Lung (tissue), 12 donors: Measurements from ENCODE around the gene AGAP2. TPM values are rescaled to one million over a fixed set of nuclear protein-coding genes. Genes with fewer than 3 reads are reported as not detected.

Experiments used
- ATAC-seq: fragments of 200-7000 bp; cut with Tn5 transposase; one replicate; pipeline ENCODE4 v1.9.1; 2020; ENCODE audit warnings: moderate number of reproducible peaks; ENCODE audit not compliant: insufficient read depth, low FRiP score
- DNase-seq, 3 donors: peaks; one replicate each; pipeline ENCODE4 v3.0.0-alpha.2; 2013 to 2017
- H3K27ac ChIP-seq, 2 donors: one replicate each; pipeline ENCODE4 v1.5.1; 2013; ENCODE audit warnings: mild to moderate bottlenecking in 2 of 2, moderate library complexity in 2 of 2, control low read depth in 1 of 2, inconsistent platforms in 1 of 2, low read depth in 1 of 2, low read length in 1 of 2
- H3K27me3 ChIP-seq, 3 donors: one replicate each; pipeline ENCODE4 v1.5.1; 2013; ENCODE audit warnings: low read length in 2 of 3; ENCODE audit not compliant: control insufficient read depth in 3 of 3, insufficient read depth in 3 of 3
- H3K36me3 ChIP-seq, 4 donors: one replicate each; pipeline ENCODE4 v1.5.1; 2013; ENCODE audit warnings: low read length in 4 of 4, mild to moderate bottlenecking in 1 of 4, moderate library complexity in 1 of 4; ENCODE audit not compliant: control insufficient read depth in 4 of 4, insufficient read depth in 4 of 4
- H3K4me1 ChIP-seq, 5 donors: one replicate each; pipeline ENCODE4 v1.5.1; 2013; ENCODE audit warnings: low read length in 5 of 5, mild to moderate bottlenecking in 2 of 5, moderate library complexity in 1 of 5; ENCODE audit not compliant: control insufficient read depth in 5 of 5, insufficient read depth in 5 of 5
- H3K4me3 ChIP-seq: one replicate; pipeline ENCODE4 v1.5.1; 2013; ENCODE audit warnings: mild to moderate bottlenecking, control low read depth, moderate library complexity
- H3K9ac ChIP-seq, 2 donors: one replicate each; pipeline ENCODE4 v1.5.1; 2013; ENCODE audit warnings: low read length in 2 of 2, control low read depth in 1 of 2; ENCODE audit not compliant: insufficient read depth in 1 of 2
- H3K9me3 ChIP-seq, 4 donors: one replicate each; pipeline ENCODE4 v1.5.1; 2013; ENCODE audit warnings: low read length in 3 of 4, mild to moderate bottlenecking in 1 of 4, moderate library complexity in 1 of 4; ENCODE audit not compliant: control insufficient read depth in 4 of 4, insufficient read depth in 3 of 4
- WGBS, 2 donors: extraction: QIAGEN DNeasy Blood & Tissue Kit; methylation state at CpG; one replicate each; pipeline ENCODE4 v1.1.7; 2013; 5-methylcytosine and 5-hydroxymethylcytosine counted together
- polyA plus RNA-seq, 2 donors: library from polyadenylated mRNA; stranded (reverse); fragments of 200-250 nt; gene quantifications; one replicate each; pipeline ENCODE4 v1.2.1, GENCODE V29; 2013
- total RNA-seq, 2 donors: library from RNA; depleted of rRNA in 1 of 2; stranded (reverse); fragments of >200 nt in 1 of 2; gene quantifications; one replicate each; pipeline ENCODE4 v1.2.1, GENCODE V29; 2014 to 2021
- TF ChIP-seq, protein P1 (sequence below): IDR thresholded peaks from 2 replicates; pipeline ENCODE4 v1.5.1; 2012; ENCODE audit warnings: mild to moderate bottlenecking; ENCODE audit errors: control extremely low read depth, extremely low read depth
- donor health status: control.
- donor health status: control.
- donor health status: Bipolar disorder and iron deficiency.
- donor health status: healthy.
- donor health status: DM: yes; HTN: yes; CAD: no.

The AGAP2 gene
- total and polyA plus RNA-seq, 4 donors, result 1.4 to 4.8 (median 3.0) TPM

DNA sequence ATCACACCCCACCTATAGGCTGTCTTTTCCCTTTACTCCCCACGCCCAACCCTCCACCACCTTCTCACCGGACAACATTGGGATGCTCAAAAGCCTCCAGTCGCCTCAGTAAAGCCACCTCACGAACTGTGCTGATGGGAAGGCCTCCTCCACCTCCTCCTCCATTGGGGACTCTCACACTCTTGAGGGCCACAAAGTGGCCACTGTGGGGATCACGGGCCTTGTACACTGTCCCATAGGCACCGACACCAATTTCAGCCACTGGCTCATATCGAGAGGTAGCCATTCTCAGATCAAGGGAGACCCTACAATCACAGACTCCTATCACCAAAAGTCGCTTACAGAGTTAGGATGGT, 12.9 kb upstream of the AGAP2 start:
- H3K27ac ChIP-seq, result peak overlapping the region; percentile 82 to 95
- peaks cover 5 to 39% (median 13%) of the 10 kb centered on the region in 5 donors for H3K4me1 ChIP-seq
- no peaks in the 10 kb centered on the region for H3K9me3 ChIP-seq
- TF ChIP-seq, protein P1, sequence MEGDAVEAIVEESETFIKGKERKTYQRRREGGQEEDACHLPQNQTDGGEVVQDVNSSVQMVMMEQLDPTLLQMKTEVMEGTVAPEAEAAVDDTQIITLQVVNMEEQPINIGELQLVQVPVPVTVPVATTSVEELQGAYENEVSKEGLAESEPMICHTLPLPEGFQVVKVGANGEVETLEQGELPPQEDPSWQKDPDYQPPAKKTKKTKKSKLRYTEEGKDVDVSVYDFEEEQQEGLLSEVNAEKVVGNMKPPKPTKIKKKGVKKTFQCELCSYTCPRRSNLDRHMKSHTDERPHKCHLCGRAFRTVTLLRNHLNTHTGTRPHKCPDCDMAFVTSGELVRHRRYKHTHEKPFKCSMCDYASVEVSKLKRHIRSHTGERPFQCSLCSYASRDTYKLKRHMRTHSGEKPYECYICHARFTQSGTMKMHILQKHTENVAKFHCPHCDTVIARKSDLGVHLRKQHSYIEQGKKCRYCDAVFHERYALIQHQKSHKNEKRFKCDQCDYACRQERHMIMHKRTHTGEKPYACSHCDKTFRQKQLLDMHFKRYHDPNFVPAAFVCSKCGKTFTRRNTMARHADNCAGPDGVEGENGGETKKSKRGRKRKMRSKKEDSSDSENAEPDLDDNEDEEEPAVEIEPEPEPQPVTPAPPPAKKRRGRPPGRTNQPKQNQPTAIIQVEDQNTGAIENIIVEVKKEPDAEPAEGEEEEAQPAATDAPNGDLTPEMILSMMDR, result no peak
- WGBS, 2 donors, result 11 to 16% methylated on average over 8 of the region's 8 CpGs
- peak overlapping the region; percentile 62 for H3K4me3 ChIP-seq
- no peaks in the 10 kb centered on the region for H3K27me3 ChIP-seq
- peaks cover 9 to 29% (median 24%) of the 10 kb centered on the region in 4 donors for H3K36me3 ChIP-seq
- H3K9ac ChIP-seq, result peak overlapping the region; percentile 91 to 96
- no peak for ATAC-seq
- DNase-seq, result no peak

DNA sequence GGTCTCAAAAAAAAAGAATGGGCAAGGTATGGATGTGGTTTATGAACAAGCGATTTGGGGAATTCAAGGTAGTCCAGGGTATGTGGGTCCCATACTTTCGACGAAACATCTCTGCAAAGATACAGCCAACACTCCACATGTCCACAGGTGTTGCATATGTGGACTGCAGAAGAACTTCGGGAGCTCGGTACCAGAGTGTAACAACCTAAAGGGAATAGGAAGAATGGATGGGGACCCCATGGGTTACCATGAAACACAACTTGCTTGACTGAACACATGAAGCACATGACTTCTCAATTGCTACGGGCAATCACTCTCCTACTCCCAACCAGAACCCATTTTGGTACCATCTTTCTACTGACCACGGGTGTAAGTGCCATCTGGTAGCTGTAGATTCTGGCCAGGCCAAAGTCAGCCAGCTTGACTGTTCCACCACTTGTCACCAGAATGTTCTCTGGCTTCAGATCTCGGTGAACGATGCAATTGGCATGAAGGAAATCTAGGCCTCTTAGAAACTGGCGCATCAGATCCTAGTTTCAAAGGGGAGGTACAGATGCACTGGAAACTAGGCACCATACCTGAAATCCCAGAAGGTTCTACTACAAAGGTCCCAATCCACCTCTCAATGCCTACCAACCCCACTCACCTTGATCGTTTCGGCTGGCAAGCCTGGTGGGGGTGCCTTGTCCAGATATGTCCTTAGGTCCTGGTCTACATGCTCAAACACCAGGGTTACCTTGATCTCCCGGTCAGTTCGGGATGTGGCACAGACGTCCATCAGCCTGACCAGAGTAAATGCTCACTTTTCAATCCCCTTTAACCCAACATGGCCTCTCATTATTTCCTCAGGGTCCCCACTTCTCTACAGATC, 12.3 kb upstream of the AGAP2 start:
- Histone ChIP-seq H3K4me1 (peaks cover 2 to 34% (median 9%) of the 10 kb centered on the region in 5 donors), H3K27me3 (no peaks in the 10 kb centered on the region), H3K27ac (peak overlapping the region; percentile 82 to 95), H3K4me3 (peak overlapping the region; percentile 62), H3K9me3 (no peaks in the 10 kb centered on the region), H3K36me3 (peaks cover 9 to 33% (median 24%) of the 10 kb centered on the region in 4 donors), H3K9ac (peak overlapping the region; percentile 91 to 96)
- TF ChIP-seq, protein P1, result no peak
- ATAC-seq, result no peak
- DNase-seq, result no peak
- WGBS, 2 donors, result 87 to 92% methylated on average over 15 of the region's 15 CpGs

DNA sequence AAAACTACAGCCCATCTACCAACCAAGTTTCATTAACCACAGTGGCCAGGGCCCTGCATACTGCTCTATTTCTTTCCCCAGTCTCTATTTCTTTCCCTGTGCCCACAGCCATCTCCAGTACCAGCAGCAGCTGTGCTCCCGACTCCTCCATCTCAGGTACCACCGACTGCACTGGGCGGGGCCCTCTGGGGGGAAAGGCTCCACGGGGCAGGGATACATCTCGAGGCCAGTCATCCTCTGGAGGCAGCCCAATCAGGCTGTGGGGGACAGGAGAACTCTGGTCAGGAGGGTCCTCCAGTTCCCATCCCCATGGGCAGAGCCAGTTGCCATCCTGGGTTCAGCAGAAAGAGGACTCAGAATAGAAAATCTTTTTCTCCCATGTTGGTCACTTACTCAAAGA, 10.5 kb upstream of the AGAP2 start:
- 90 to 93% methylated on average over 5 of the region's 5 CpGs for WGBS, 2 donors
- Histone ChIP-seq H3K27ac (no peak overlapping the region), H3K4me3 (no peak overlapping the region), H3K4me1 (peaks cover 2 to 38% (median 13%) of the 10 kb centered on the region in 5 donors), H3K27me3 (no peaks in the 10 kb centered on the region), H3K9me3 (no peaks in the 10 kb centered on the region), H3K9ac (no peak overlapping the region), H3K36me3 (peaks cover 9 to 33% (median 24%) of the 10 kb centered on the region in 4 donors)
- ATAC-seq (no peak), DNase-seq (no peak)
- TF ChIP-seq, protein P1, result no peak
